Activated CD8-positive, alpha-beta T cell treated with anti-CD3 and anti-CD28 coated beads for 36 hours (primary cell): ENCODE results near the gene HMGA1. TPM values are rescaled to one million over a fixed set of nuclear protein-coding genes. Genes with fewer than 3 reads are reported as not detected.
"Not testable (repeated sequence)": the region's sequence is repeated elsewhere in the genome, so short reads cannot be mapped to it uniquely, and the experiment has no call there.

Experiments used
- ATAC-seq: fragments of 200-7000 bp; cut with Tn5 transposase; one replicate; pipeline ENCODE4 v1.10.0; 2021; ENCODE audit warnings: mild to moderate bottlenecking, moderate library complexity
- CTCF ChIA-PET: fragments of 350-600 bp; sonication (Branson Sonifier 250); formaldehyde crosslinking; loops from one replicate; lab custom pipeline; 2021; ENCODE audit warnings: antibody characterized with exemption; lab: Charles Lee
- POLR2A ChIA-PET: fragments of 350-600 bp; sonication (Branson Sonifier 250); formaldehyde crosslinking; loops from one replicate; lab custom pipeline; 2021; ENCODE audit warnings: antibody characterized with exemption; lab: Charles Lee
- DNase-seq: peaks from one replicate; pipeline ENCODE4 v3.0.0-alpha.2; 2020
- H3K27ac Mint-ChIP-seq: one replicate; pipeline ENCODE4 v1.8.0; 2021; ENCODE audit warnings: mild to moderate bottlenecking, mixed read lengths
- H3K27me3 Mint-ChIP-seq: one replicate; pipeline ENCODE4 v1.8.0; 2021; ENCODE audit warnings: mixed read lengths
- H3K36me3 Mint-ChIP-seq: one replicate; pipeline ENCODE4 v1.8.0; 2021; ENCODE audit warnings: low read depth, mixed read lengths
- H3K4me1 Mint-ChIP-seq: one replicate; pipeline ENCODE4 v1.8.0; 2021; ENCODE audit warnings: low read depth, mixed read lengths
- H3K4me3 Mint-ChIP-seq: one replicate; pipeline ENCODE4 v1.8.0; 2021; ENCODE audit warnings: mild to moderate bottlenecking, moderate library complexity, mixed read lengths
- H3K9me3 Mint-ChIP-seq: one replicate; pipeline ENCODE4 v1.8.0; 2021; ENCODE audit warnings: mixed read lengths
- CTCF ChIP-seq: fragments of 200-600 bp; IDR thresholded peaks from one replicate; pipeline ENCODE4 v1.8.0; 2022; ENCODE audit warnings: antibody characterized with exemption, mild to moderate bottlenecking
- intact Hi-C: fragments of 100-400 bp; cut with micrococcal nuclease; formaldehyde crosslinking; loops from one replicate; pipeline ENCODE4 v1.10.0; 2022
- total RNA-seq, 2 experiments: library from RNA; stranded (reverse); gene quantifications; one replicate each; pipeline ENCODE4 v1.2.3, GENCODE V29; 2021

The HMGA1 gene
- total RNA-seq, 2 experiments from 2014 or later = 683 to 709 TPM

- intact Hi-C loops = loop anchor here (5.0 kb wide), 1 partner anchor 360 kb away; no protein-coding TSS in a partner anchor
- no peak for TF ChIP-seq CTCF
- DNase-seq = no peak
- POLR2A ChIA-PET = interaction anchor here (0.7 to 5.7 kb wide), 12 partner anchors 9 to 177 kb away, joined by 3 to 33 read pairs (median 4); partner anchors contain the start of genes HMGA1, NUDT3 and RPS10
- Mint-ChIP-seq H3K27ac (peak overlapping the region; percentile 63), H3K27me3 (no peaks in the 10 kb centered on the region), H3K9me3 (no peaks in the 10 kb centered on the region), H3K36me3 (peaks cover 27% of the 10 kb centered on the region), H3K4me1 (peaks cover 50% of the 10 kb centered on the region), H3K4me3 (peak overlapping the region; percentile 85)
- ATAC-seq = no peak
- CTCF ChIA-PET = interaction anchor here (0.6 to 4.6 kb wide), 9 partner anchors 30 to 361 kb away, joined by 3 to 61 read pairs (median 5); partner anchors contain the start of gene NUDT3
Measured at GRCh38 chr6:34247481-34248197, 11.0 kb downstream of the HMGA1 start.

- TF ChIP-seq CTCF = no peak
- DNase-seq (peak; percentile 66), ATAC-seq (no peak)
- ChIA-PET CTCF (interaction anchor here (0.6 to 4.6 kb wide), 10 partner anchors 12 to 361 kb away, joined by 3 to 61 read pairs (median 8); partner anchors contain the start of genes HMGA1 and NUDT3), POLR2A (interaction anchor here (0.7 to 5.7 kb wide), 12 partner anchors 9 to 177 kb away, joined by 3 to 33 read pairs (median 4); partner anchors contain the start of genes HMGA1 and RPS10)
- Mint-ChIP-seq H3K27me3 (no peaks in the 10 kb centered on the region), H3K9me3 (no peaks in the 10 kb centered on the region), H3K36me3 (peaks cover 21% of the 10 kb centered on the region), H3K4me3 (peak overlapping the region; percentile 85), H3K4me1 (peaks cover 44% of the 10 kb centered on the region), H3K27ac (peak overlapping the region; percentile 86)
- intact Hi-C loops = loop anchor here (5.0 kb wide), 1 partner anchor 359 kb away; no protein-coding TSS in a partner anchor
Measured at GRCh38 chr6:34248198-34248726, 11.6 kb downstream of the HMGA1 start.

GRCh38 chr6:34248727-34249468 is 12.2 kb downstream of the HMGA1 start, which contains the start of gene SMIM29:
TSS of gene SMIM29 (minus strand) at chr6:34249006. CDS start at chr6:34247791, 1,215 bp downstream.
- peak within 1 kb of the TSS; percentile 89 for H3K27ac Mint-ChIP-seq
- CTCF ChIA-PET = interaction anchor here (0.6 to 4.6 kb wide), 29 partner anchors 12 to 543 kb away, joined by 3 to 61 read pairs (median 6); partner anchors contain the start of genes BLTP3A, HMGA1, NUDT3 and RPS10
- intact Hi-C loops = loop anchor here (1.0 to 5.0 kb wide), 2 partner anchors 142 to 358 kb away; no protein-coding TSS in a partner anchor
- no peaks in the 10 kb centered on the region for H3K9me3 Mint-ChIP-seq
- H3K4me1 Mint-ChIP-seq = peaks cover 38% of the 10 kb centered on the region
- peak; percentile 88 for ATAC-seq
- peaks cover 15% of the 10 kb centered on the region for H3K36me3 Mint-ChIP-seq
- no peaks in the 10 kb centered on the region for H3K27me3 Mint-ChIP-seq
- peak within 1 kb of the TSS; percentile 85 for H3K4me3 Mint-ChIP-seq
- POLR2A ChIA-PET = interaction anchor here (0.6 to 5.7 kb wide), 13 partner anchors 9 to 976 kb away, joined by 3 to 33 read pairs (median 4); partner anchors contain the start of genes HMGA1 and RPS10
- DNase-seq = peak; percentile 97
- peak; percentile 88 for TF ChIP-seq CTCF

DNA sequence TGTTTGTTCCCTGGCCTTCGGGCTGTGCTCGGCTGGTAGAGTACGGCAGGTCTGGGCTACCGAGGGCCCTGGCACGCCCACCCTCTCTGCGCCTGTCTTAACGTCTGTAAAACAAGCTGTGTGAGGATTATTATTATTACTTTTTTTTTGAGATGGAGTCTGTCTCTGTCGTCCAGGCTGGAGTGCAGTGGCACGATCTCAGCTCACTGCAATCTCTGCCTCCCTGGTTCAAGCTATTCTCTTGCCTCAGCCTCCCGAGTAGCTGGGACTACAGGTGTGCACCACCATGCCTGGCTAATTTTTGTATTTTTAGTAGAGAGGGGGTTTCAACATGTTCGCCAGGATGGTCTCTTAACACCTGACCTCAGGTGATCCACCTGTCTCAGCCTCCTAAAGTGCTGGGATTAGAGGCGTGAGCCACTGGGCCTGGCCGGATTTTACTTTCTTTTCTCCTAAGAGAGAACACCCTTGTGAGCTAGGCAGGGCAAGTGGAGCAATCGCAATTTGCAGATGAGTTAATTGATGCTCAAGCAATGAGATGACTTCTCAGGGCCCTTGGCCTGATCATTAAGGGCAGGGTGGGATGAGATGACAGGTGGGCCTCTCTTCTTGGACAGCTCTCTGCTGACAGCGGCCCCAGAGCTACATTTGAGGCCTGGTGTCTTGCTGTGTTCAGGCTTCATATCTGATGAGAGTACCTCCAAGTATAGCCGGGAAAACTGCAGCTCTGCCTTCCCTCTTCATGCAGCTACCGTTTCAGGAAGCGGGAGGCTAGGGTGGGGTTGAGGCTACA is 13.0 kb downstream of the HMGA1 start:
- H3K27me3 Mint-ChIP-seq = no peaks in the 10 kb centered on the region
- intact Hi-C loops = loop anchor here (1.0 to 5.0 kb wide), 2 partner anchors 142 to 358 kb away; no protein-coding TSS in a partner anchor
- ChIA-PET POLR2A (interaction anchor here (0.6 to 5.7 kb wide), 10 partner anchors 13 to 976 kb away, joined by 3 to 33 read pairs (median 4); partner anchors contain the start of genes HMGA1, NUDT3 and RPS10), CTCF (interaction anchor here (0.6 to 4.6 kb wide), 31 partner anchors 18 to 542 kb away, joined by 3 to 61 read pairs (median 5); partner anchors contain the start of genes BLTP3A, NUDT3 and RPS10)
- peaks cover 10% of the 10 kb centered on the region for H3K36me3 Mint-ChIP-seq
- no peak for TF ChIP-seq CTCF
- H3K27ac Mint-ChIP-seq = peak overlapping the region; percentile 89
- no peak for DNase-seq
- H3K4me1 Mint-ChIP-seq = peaks cover 31% of the 10 kb centered on the region
- peak; percentile 38 for ATAC-seq
- no peaks in the 10 kb centered on the region for H3K9me3 Mint-ChIP-seq
- H3K4me3 Mint-ChIP-seq = peak overlapping the region; percentile 85

GRCh38 chr6:34252395-34252794 is 15.7 kb downstream of the HMGA1 start:
- H3K27me3 Mint-ChIP-seq, H3K4me3 Mint-ChIP-seq, H3K27ac Mint-ChIP-seq, POLR2A ChIA-PET, DNase-seq, H3K9me3 Mint-ChIP-seq, CTCF ChIA-PET, H3K4me1 Mint-ChIP-seq, ATAC-seq, intact Hi-C loops, H3K36me3 Mint-ChIP-seq: not testable (repeated sequence)
